ENCODE data around the gene ADSS1. TPM values are rescaled to one million over a fixed set of nuclear protein-coding genes. Genes with fewer than 3 reads are reported as not detected.
"Not testable (repeated sequence)": the region's sequence is repeated elsewhere in the genome, so short reads cannot be mapped to it uniquely, and the experiment has no call there.

ADSS1 gene
- total RNA-seq, 1 donor from 2014 or later = 49.3 TPM

- no peak for DNase-seq (ENCODE audit: low spot score)
Measured at GRCh38 chr14:104717137-104717536, 6.9 kb upstream of the ADSS1 start.

GRCh38 chr14:104717646-104718045 lies 6.4 kb upstream of the ADSS1 start:
- no peak for DNase-seq (ENCODE audit: low spot score)

- DNase-seq (ENCODE audit: low spot score) = no peak
Measured at GRCh38 chr14:104718147-104718546, 5.9 kb upstream of the ADSS1 start.

- DNase-seq (ENCODE audit: low spot score) = no peak
Measured at GRCh38 chr14:104718871-104719270, 5.2 kb upstream of the ADSS1 start.

- no peak for DNase-seq (ENCODE audit: low spot score)
Measured at GRCh38 chr14:104719343-104719742, 4.7 kb upstream of the ADSS1 start.

DNA sequence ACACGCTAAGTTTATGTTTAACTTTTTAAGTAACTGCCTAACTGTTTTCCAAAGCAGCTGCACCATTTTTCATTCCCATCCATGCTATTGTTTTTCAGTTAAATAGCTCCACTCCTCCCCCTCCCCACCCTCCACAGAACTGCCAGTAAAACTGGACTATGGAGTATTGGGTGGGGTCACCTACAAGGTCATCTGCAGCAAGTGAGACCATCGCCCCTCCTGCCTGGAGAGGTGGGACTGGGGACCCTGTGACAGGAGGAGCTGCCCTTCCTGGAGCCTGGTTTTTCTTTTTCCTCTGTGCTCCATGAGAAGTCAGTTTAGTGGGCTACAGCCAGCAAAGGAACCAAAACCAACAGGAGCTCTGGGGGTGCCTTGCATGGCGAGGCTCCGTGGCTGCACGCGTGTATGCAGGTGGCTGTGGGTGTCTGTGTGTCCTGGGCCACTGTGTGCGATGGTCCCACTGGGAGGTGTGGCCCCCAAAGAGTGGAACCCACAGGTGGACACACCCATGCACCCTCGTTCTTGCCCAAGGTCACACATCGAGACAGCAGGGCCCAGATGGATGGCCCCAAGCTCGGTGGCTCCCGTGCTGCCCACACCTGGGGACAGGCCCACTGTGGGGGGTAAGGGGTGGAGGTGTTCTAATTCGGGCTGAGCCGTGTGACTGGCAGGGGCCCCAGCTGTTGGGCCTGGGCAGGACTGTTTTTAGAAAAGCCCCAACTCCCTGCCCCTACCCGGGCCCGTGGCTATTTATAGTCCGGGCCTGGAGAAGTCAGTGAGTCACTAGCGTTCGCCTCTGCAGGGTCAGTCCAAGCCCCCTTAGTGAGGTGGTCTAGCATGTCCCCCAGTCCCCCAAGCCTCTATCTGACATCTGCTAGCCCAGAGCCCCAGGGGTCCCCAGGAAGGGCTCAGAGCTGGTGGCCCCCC lies 2.3 kb upstream of the ADSS1 start:
- DNase-seq (ENCODE audit: low spot score) = no peak

DNA sequence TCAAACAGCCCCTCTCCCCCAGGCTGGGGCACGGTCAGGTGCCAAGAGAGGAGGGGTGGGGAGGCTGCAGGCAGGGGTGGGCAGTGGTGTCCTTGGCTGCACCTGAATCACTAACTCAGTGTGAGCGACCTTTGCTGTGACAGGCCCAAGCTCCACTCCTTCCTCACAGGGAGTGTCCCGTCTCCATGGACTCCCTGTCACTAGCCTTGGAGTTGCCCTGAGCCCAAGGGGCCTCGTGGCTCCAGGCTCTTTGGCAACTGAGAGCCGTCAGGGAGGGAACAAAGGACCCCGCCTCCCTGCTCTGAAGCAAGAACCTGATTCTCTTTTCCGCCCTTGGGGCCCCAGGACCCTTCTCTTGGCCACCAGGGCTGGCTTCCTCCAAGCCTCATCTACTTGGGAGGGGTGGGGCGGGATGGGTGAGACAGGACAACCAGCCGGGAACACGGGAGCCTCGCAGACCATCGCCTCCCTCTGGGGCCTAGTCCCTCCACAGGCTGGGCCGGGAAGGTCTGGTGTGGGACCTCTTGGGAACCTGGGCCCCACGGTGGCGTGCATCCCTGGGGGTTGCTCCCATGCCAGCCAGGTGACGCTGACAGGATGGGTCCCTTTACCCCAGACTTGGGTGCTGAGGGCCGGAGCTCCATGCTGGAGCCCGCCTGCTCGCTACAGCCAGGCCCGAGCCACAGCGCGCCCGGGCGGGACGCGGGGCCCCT lies 935 bp upstream of the ADSS1 start:
- DNase-seq (ENCODE audit: low spot score) = peak; percentile 45

GRCh38 chr14:104724407-104724980 lies 465 bp downstream of the ADSS1 start:
- peak; percentile 36 for DNase-seq (ENCODE audit: low spot score)

GRCh38 chr14:104724981-104725771 lies 1.1 kb downstream of the ADSS1 start:
- peak; percentile 42 for DNase-seq (ENCODE audit: low spot score)

GRCh38 chr14:104725772-104726548 lies 1.9 kb downstream of the ADSS1 start:
- DNase-seq (ENCODE audit: low spot score) = no peak

DNA sequence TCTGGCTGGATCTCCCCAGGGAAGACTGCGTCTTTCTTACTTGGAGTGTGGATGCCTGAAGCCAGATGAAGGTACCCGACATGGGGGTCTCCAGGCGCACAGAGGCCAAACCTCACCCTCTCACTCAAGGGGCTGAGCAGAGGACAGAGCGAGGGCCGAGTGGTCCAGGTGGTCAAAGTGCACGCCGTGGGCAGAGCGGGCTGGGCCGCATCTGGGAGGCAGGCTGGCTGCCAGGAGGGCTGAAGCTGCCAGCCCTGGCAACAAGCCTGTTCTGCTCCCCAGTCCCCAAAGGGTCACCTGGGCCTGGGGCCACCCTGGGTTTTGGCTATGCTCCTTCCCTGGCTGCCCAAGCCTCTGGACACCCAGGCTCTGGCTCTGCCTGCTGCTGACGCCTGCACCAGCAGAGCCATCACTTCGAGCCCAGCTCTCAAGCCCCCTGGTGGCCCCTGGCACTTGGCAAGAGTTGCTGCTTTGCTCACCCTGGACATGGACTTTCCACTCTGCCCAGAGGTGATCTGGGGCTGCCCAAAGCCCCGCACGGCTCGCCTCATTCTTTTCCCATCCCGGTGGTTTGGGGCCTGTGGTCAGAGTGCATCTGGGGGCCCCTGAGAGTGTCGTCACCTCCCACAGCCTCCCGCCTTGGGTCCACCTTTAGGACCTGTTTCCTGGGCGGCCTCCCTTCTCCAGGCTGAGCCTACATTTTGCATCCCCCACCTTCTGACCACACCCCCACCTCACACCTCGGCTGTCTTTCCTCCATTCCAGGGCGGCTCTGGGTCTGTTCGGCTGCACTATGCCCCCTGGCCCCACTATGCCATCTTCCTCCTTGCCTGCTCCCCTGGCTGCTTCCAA lies 2.8 kb downstream of the ADSS1 start:
- DNase-seq (ENCODE audit: low spot score) = no peak

DNA sequence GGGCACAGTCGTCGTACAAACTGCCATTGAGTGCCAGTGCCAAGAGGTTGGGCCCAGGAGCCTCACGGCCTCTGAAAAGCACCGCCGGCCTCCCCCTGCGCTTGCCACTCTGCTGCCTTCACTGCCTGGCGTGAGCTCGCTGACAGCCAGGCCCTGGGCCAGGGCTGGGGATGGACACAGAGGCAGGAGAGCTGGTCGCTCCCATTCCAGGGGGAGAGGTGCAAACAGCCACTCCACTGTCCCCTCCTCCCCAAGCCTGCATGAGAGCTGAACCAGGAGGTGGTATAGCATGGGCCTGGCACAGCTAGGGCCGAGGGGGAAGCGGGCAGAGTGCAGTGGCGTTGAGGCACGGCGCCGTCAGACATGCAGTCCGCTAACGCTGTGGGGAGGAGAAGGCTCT lies 4.6 kb downstream of the ADSS1 start:
- no peak for DNase-seq (ENCODE audit: low spot score)

- not testable (repeated sequence) for DNase-seq (ENCODE audit: low spot score)
Measured at GRCh38 chr14:104729176-104729834, 5.3 kb downstream of the ADSS1 start.

GRCh38 chr14:104729835-104730181 lies 5.8 kb downstream of the ADSS1 start:
- no peak for DNase-seq (ENCODE audit: low spot score)

GRCh38 chr14:104730487-104730886 lies 6.5 kb downstream of the ADSS1 start:
- no peak for DNase-seq (ENCODE audit: low spot score)

DNA sequence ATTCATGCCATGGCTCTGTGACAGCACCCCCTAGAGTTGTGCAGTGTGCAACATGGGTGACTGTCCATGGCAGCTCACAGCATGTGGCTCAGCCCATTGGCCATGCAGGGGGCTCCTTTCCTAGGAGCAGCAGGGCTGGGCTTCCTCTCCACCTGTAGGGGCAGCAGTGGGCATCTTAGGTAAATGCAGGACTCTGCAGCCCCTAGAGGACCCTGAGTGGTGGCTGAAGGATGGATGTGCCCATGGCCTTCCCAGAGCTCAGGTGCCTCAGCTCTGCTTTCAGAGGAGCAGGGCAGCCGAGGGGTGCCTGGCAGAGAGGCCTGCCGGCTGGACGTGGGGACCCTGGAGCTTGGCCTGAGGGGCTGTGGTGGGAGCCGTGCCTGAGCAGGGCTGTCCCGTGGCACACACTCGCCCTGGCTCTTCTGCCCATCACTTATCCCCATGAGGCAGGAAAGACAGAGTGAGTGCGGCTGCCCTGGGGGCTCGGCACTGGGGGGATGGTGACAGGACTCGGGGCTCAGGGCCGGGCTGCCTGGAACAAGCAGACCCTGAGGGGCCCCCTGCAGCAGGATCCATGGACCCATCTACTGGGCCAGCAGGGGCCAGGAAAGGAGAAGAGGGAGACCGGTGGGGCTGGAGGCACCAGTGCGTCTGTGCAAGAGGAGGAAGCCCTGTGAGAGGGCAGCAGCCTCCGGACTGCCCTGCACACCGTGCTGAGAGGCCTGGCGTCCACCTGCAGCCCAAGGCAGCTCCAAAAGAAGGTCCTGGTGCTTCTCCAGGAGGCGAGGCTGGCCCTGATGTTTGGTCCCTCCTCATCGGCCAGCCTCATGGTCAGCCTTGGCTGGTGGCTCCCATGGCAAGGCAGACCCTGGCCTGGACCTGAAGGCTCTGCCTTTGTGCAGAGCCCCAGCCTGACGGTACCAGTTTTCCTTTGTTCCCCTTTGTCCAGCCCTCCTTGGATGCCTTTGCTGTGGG lies 7.6 kb downstream of the ADSS1 start:
- no peak for DNase-seq (ENCODE audit: low spot score)

DNA sequence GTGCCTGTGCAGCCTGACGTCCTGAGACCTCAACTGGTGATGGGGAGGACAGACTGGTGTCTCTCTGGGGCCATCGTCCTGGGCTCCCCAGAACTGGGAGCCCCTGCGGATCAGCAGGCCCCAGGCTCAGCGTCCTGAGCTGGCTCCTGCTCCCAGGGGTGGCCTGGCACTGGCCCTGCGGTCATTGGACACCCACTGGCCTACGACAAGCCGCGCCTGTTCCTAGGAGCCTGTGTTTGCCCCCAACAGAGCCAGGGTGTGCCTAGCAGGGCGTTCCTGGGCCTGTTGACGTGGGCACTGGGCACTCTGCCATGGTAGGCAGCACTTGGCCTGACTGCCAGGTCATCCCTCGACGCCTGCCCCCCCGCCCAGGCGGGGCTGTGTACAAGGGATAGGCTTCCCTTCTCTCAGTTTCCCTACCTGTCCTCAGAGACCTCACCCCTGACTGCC lies 8.4 kb downstream of the ADSS1 start:
- peak; percentile 90 for DNase-seq (ENCODE audit: low spot score)
